Measurements from ENCODE around the gene GAMT.
A peak's percentile ranks its signal among the peaks of the same experiment; 100 is the strongest.

GAMT gene

DNA sequence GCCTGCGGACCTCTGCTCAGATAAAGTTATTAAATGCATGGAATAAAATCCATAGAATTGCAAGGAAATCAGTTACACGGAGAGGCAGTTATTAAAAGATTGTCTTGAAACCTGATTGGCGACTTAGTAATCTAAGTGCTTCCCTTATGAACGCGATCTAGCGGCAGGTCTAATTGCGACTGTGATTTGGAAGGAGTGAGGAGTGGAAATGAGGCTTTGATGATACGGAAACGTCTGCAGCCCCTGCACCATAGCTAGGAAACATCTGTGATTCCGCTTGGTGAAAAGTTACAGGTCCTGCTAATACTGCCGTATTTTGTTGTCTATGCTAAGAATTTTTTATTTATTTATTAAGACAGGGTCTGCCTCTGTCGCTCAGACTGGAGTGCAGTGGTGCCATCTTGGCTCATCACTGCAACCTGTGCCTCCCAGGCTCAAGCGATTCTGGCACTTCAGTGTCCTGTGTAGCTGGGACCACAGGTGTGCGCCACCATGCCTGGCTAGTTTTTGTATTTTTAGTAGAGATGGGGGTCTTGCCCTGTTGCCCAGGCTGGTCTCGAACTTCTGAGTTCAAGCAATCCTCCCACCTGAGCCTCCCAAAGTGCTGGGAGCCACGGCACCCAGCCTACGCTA, 16.7 kb downstream of the GAMT start:
- DNase-seq (ENCODE audit: low read depth): no peak

DNA sequence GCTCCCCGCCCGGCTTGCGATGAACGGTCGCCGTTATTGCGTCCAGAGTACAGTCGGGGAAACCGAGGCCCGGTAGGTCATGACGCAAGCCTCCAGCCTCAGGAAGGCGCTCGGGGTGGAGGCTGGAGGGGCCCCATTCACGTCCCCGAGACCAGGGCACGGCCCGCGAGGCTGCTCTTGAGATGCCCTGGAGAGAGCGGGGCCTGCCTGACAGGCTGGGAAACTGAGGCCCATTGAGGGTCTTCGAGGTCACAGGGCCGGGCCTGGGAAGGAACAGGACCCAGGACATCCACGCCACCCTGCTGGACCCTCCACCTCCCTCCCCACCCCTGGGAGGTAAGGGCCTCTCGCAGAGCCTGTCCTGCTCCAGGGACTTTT, 17.3 kb downstream of the GAMT start:
- DNase-seq (ENCODE audit: low read depth): no peak

DNA sequence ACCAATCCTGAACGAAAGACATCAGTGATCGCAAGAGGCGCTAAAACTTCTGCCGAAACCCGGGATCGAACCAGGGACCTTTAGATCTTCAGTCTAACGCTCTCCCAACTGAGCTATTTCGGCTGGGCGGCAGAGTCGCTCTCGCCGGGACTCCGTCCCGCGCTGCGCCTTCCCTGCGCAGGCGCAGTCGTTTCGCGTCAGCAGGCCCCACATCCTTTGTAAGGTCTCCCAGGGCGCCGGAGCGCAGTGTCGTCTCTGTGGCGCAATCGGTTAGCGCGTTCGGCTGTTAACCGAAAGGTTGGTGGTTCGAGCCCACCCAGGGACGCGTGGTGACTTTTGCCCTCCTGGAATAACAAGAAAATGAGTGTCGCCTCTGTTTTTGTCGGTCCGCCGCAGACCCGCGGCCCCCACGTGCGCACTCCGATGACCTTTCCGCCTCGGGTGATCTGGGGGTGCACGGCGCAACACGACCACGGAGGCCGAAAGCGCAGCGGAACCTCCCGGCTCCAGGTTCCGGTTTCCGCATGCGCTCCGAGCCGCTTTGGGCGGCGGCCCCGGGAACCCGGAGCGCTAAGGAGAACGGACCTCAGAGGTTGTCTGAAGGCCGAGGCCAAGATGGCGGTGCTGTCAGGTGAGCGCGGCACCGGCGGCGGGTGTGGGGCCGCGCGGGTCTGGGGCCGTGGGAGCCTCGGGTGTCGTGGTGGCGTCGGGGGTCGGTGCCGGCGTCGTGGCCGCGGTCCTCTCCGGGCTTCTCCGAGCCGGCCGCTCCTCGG, 17.8 kb downstream of the GAMT start, which contains the start of gene NDUFS7:
NDUFS7 (plus strand) TSS at position 596 of the 773 bp plus-strand sequence; CDS start at position 616, 20 bp downstream.
- DNase-seq (ENCODE audit: low read depth): peak; percentile 53

DNA sequence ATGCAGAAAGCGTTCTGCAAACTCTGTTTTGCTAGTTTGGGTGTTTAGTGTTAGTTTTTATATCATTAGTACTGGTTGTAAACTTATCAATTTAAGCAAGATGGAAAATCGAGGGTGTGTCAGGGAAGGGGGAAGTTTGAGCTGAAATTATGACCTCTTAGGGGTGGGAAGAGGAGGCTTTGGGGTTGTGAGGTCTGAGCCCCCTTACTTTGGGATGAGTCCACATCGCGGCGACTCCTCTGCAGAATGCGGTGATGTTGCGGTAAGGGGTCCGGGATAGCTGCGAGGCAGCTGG, 18.4 kb downstream of the GAMT start:
- DNase-seq (ENCODE audit: low read depth): no peak

DNA sequence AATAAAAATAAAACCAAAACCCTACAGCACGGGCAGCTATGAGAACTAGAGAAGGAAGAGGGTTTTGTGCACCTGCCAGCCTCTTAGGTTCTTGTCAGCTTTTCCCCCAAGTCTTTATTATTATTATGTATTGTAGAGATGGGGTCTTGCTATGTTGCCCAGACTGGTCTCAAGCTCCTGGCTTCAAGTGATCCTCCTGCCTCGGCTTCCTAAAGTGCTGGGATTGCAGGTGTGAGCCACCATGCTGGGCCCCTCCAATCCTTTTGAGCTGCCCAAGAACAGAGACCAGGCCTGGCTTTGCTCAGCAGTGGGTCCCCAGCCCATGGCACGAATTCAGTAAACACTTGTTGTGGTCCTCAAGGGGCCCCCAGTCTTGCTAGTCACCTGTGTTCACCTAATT, 19.1 kb downstream of the GAMT start:
- DNase-seq (ENCODE audit: low read depth): no peak

DNA sequence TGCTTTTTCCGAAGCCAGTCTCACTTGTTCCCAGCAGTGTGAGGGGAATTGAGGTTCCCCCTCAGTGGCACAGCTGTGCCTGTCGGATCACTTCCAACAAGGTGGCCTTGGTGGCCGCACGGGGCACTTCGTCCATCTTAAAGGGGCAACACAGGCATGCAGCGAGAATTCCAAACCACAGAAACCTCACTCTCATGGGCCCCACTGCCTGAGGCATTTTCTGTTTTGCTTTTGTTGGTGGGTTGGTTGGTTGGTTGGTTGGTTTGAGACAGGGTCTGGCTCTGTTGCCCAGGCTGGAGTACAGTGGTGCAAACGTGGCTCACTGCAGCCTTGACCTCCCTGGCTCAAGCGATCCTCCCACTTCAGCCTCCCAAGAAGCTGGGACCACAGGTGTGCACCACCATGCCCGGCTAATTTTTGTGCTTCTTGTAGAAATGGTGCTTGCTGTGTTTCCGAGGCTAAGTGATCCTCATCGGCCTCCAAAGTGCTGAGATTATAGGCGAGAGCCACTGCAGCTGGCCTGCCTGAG, 21.3 kb downstream of the GAMT start:
- DNase-seq (ENCODE audit: low read depth): no peak

DNA sequence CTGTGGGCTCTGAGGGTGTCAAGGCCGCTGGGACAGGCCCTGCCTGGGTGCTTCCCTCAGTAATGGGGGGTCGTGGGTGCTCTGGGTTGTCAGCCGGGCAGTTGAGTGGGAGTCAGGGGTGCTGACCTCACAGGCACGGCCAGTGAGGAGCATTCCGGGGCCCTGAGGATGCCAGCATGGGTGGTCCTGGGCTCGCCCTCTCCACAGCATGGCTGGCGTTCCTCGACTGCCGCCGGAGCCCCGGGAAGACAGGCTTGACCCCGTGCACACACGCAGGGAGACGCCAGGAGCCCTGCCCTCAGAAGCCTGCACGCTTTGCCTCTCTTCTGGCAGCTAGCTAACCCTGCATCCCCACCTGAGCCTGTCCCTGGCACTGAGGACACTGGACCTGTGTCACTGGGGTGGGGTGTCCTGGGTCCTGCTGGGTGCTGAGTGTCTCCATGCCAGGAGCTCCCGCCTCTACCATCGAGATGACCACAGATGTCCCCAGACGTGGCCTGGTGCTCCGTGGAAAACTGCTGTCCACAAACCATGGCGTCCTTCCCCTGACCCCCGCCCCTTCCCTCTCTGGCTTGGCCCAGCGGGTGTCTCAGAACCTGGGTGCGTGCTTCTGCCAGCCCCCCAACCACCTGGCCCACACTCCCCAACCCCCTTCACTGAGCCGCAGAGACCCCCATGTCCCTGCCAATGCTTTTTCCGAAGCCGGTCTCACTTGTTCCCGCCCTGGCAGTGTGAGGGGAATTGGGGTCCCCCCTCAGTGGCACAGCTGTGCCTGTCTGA, 22.0 kb downstream of the GAMT start:
- no peak for DNase-seq (ENCODE audit: low read depth)

DNA sequence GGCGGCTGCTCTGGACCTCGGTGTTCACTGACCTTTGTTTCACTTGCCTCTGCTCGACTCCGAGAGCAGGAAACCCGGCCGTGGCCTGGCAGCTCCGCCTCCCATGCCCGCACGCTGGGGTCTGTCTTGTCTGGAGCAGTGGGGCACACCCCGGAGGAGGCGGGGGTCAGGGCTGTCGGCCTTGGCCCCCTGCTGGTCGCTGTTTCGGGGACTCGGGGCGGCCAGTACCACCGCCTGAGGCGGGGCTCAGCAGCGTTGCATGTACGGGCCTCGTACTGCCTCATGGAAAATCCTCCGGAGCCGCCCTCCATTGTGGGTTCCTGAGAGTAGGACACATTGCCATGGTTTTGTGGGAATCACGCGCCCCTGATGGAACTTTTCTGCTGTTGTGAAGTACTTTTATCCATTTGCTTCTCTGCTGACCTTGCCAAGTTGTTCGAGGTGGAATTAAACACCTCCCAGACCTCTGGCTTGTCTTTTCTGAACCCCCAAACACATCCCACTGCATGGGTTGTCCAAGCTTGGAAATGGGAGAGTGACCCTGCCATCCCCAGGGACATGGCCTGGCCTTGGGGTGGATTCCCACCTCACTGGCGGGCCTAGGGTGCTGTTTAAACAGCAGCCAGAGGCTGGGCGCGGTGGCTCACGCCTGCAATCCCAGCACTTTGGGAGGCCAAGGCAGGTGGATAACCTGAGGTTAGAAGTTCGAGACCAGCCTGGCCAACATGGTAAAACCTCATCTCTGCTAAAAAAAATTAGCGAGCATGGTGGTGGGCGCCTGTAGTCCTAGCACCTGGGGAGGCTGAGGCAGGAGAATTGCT, 23.2 kb downstream of the GAMT start:
- DNase-seq (ENCODE audit: low read depth): no peak

DNA sequence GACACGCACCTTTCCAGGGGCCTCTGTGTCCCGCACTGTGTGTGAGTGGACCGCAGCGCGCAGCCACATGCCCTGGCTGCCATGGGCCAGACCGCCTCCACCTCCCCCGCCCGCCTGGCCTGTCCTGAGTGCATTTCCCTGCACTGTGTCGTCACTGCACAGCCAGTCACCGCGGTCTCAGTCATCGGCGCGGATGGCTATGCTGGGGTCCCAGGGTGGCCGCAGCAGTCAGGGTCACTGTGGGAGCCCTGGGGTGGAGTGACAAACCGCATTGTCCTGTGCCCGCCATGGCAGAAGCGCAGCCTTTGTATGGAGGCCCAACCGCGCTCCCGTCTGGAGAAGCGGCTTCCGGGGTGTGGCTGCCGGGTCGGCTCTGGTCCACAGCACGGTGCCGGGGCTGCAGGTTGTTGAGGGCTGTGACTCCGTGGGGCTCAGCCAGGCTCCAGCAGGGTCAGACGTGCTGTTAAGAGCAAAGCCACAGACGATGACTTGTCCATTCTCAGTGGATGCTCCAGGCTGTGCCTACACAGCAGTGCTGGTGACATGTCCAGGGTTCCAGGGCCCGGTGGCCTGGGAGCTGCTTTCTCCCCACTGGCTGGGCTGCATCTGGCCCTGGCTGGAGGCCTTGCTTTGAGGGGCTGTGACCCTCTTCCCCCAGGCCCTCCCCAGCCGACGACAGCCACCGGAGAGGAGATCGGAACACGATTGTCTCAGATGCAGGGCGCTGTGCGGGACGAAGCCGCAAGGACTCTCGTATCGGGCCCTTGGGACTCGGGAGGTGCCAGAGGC, 24.0 kb downstream of the GAMT start:
- no peak for DNase-seq (ENCODE audit: low read depth)

DNA sequence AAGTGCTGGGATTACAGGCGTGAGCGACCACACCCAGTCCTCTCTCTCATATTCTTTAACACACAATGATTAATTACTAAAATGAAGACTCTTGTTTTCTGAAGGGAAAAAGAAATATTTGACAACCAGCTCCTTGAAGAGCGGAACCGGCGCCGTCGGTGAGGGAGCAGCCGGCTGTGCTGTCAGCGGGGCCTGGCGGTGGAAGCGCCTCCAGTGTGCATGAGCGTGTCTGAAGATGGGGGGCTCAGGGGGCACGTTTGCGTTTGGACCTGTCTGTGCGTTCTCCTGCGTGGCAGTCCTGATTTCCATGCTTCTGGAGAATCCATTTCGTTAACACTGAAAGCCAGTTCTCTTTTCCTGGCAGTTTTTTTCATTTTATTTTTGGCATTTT, 24.9 kb downstream of the GAMT start:
- DNase-seq (ENCODE audit: low read depth): no peak

DNA sequence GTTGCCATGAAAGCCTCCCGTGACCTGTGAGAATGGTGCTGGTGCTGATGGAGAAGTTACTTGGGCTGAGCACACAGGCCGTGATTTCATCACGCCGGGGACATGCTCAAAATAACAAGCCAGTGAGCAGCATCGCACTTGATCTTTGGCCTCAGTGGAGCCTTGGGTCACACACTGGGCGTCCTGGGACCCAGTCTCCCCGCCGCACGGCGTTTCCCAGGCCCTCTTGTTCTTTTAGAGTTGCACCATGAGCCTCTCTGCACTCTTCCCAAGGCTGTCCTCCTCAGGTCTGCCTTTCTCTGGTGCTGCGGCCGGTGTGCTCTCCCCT, 27.1 kb downstream of the GAMT start:
- DNase-seq (ENCODE audit: low read depth): no peak

DNA sequence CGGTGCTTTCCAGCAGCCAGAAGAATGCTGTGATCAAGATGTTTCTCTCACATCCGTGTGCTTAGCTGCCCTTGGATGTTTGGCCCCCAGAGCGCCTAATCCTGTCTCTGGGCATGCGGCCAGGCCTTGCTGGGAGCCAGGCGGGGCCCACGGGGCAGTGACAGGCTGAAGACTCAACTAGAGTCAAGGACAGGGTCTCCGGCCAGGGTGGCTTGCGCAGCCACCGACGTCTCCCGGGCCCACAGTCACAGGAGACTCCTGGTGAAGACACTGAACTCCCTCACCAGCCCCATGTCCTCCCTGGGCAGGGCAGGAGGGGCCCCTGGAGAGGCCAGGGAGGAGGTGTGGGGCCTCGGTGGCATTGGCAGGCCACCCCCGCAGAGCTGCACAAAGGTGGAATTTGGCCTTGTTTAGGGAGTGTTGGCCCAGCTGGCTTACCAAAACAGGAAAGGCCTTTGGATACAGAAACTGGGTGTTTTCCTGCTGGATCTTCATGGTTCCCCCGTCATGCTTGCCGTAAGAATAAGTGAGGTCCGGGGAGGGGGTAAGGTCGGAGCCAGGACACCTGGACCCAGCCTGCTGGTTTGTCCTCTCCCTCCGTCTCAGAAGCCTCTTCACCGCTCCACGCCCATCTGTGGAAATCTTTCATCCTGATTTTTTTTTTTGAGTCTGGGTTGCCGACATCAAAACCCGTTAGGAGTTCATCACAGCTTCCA, 27.6 kb downstream of the GAMT start:
- DNase-seq (ENCODE audit: low read depth): no peak

DNA sequence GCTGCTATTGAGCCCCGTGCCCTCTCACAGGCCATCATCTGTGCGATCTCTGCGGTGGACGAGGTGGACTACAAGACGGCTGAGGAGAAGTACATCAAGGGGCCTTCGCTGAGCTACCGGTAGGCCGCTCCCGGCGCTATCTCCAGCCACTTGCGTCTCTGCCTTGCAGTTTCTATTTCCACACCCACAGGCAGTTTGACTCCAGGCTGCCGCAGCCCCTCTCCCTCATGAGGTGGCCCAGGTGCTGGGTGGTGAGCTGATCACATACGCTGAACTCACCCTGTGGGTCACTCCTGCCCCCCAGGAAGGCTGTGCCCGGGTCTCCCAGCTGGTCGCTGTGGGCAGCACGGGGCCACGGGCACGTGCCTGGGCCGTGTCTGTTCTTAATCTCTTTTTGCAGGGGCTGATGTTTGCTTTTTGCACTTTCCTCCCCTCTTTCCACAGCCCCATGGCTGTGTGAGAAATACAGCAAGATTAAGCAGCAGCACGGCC, 28.3 kb downstream of the GAMT start:
- no peak for DNase-seq (ENCODE audit: low read depth)

DNA sequence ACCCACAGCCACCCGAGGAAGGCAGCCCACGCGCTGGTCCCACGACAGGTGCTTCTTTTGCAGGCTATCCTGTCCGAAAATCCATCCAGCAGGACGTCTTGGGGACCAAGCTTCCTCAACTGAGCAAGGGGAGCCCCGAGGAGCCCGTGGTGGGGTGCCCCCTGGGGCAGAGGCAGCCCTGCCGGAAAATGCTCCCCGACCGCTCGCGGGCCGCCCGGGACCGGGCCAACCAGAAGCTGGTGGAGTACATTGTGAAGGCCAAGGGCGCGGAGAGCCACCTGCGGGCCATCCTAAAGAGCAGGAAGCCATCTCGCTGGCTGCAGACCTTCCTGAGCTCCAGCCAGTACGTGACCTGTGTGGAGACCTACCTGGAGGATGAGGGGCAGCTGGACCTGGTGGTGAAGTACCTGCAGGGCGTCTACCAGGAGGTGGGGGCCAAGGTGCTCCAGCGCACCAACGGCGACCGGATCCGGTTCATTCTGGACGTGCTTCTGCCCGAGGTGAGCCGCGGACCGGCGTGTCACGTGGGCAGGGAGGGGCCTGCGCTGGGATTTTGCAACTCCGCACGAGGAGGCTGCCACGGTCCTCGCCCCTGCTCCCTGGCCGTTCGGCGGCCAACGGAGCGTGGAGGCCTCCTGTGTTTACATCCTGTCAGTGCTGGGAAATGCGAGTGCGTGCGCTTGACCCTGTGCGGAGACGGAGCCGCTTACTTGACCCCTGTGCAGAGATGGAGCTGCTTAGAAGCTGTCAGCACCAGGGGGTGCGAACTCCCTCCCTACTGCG, 30.6 kb downstream of the GAMT start:
- DNase-seq (ENCODE audit: low read depth): no peak

DNA sequence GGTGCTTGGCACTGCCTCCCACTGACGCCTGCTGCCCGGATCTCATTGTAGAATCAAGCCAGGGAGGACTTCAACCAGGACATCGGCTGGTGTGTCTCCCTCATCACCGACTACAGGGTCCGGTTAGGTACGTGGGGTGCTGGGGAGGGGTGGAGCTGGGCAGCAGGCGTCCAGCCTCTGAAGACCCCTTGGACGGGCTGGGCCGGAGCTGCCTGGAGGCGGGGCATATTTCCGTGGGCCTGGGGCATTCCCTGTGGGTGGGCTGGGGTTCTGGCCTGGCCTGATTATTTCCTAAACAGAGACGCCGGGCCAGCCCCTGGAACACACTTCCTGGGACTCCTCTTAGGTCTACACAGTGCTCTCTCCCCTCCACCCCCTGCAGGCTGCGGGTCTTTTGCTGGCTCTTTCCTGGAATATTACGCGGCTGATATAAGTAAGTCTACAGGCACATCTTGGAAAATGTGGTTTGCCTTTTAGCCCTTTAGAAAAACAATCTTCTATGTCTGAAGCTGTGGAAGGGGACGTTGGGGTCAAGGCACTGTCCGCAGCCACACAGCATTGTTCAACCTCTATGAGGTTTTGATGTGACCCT, 32.0 kb downstream of the GAMT start:
- DNase-seq (ENCODE audit: low read depth): no peak

DNA sequence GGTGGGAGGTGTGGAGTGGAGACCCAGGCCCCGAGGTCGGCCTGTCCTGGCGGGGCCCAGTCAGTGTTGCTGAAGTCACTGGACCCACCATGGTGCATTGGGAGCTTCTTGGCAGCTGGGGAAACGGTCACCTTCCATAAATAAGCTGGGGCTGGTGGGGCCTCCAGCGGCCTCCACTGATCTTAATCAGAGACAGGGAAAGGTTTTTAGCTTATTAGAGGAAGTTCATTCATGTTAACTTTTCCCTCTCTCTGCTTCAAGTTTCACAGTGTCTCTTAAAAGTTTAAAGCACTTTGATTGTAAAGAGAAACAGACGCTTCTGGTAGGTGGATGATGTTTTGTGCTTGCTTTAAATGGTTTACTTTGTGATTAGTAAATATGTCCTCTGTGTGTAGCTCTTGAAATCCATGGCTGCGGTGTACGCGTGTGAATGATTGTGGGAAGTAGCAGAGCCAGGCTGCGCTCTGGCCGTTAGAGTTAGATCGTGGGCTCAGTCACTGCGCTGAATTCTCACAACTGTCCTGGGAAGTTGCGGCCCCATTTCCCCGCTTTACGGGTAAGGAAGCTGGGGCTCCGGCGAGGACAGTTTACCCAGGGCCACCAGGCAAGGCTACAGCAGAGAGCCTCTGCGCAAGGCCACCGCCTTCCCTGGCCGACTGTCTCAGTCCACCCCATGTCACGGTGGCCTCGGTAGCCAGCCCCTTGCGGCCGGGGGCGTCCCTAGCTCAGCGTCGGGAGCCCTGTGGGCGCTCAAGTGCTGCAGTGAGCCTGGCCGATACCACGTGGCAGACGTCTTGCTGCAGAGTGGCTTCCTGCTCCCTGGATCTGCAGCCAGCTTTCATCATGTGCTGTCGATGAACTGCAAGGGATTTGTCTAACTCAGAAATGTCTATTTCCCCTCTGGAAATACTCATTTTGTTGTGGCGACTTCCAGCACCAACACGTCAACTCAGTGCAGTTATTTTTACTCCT, 34.2 kb downstream of the GAMT start:
- no peak for DNase-seq (ENCODE audit: low read depth)

DNA sequence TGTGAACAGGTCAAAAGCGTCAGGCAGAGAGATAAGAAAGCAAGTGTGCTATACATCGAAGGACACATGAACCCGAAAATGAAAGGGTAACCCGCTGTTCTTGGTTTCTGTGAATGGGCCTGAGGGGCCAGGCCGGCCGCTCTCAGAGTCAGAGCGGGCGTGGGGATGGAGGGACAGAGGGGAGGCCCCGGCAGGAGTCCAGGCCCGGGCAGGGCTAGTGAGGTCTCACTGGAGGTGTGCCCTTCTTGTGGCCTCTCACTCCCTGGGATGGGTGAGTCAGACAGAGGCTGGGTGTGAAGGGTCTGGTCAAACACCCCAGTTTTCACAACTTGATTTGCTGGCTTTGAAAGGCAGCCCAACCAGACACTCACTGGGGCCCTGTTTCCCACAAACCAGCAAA, 35.0 kb downstream of the GAMT start:
- no peak for DNase-seq (ENCODE audit: low read depth)

All from HS-5 (cell line).